Testis (tissue), 2 donors: ENCODE measurements around the gene ADORA1.

Source experiments
- CTCF ChIP-seq, 3 experiments: fragments of 450-650 bp in 2 of 3; fragments of 200-600 bp in 1 of 3; sonication (generic) in 1 of 3; IDR thresholded peaks; one replicate each; pipeline ENCODE4 v1.5.1; 2016 to 2019; ENCODE audit warnings: antibody characterized with exemption in 3 of 3, mild to moderate bottlenecking in 2 of 3, moderate library complexity in 1 of 3
- POLR2A ChIP-seq: fragments of 450-650 bp; IDR thresholded peaks from one replicate; pipeline ENCODE4 v1.6.1; 2017; ENCODE audit warnings: antibody characterized with exemption, mild to moderate bottlenecking, moderate library complexity

GRCh38 chr1:203174324-203174985 lies 46.9 kb downstream of the ADORA1 start:
- TF ChIP-seq CTCF (IDR thresholded peaks at IDR 0.05) (no peak), POLR2A (no peak)
